Upper lobe of left lung (tissue), 4 donors: ENCODE results near the gene PRKCE.

Experiments
- CTCF ChIP-seq, 6 experiments: fragments of 450-650 bp in 4 of 6; fragments of 200-600 bp in 2 of 6; sonication (generic) in 2 of 6; IDR thresholded peaks; one replicate each; pipeline ENCODE4 v1.5.1; 2016 to 2019; ENCODE audit warnings: antibody characterized with exemption in 6 of 6
- POLR2A ChIP-seq, 4 donors: fragments of 450-650 bp; IDR thresholded peaks; one replicate each; pipeline ENCODE4 v1.5.1; 2016 to 2017; ENCODE audit warnings: antibody characterized with exemption in 4 of 4, mild to moderate bottlenecking in 2 of 4
- POLR2AphosphoS5 ChIP-seq, 2 donors: sonication (generic); formaldehyde crosslinking; IDR thresholded peaks; one replicate each; pipeline ENCODE4 v1.5.1; 2017; ENCODE audit warnings: antibody characterized with exemption in 2 of 2

- TF ChIP-seq CTCF (IDR thresholded peaks at IDR 0.05) (no peak), POLR2A (IDR thresholded peaks at IDR 0.05) (no peak), POLR2AphosphoS5 (IDR thresholded peaks at IDR 0.05) (no peak)
Measured at GRCh38 chr2:45814951-45815621, 163.6 kb downstream of the PRKCE start.
